ENCODE results near the gene EXD2. TPM values are rescaled to one million over a fixed set of nuclear protein-coding genes. Genes with fewer than 3 reads are reported as not detected.

The EXD2 gene
- total RNA-seq, 4 donors from 2014 or later: 14.9 to 28.0 (median 18.1) TPM

GRCh38 chr14:69267492-69267891, 76.2 kb downstream of the EXD2 start:
- 90 to 91% methylated on average over 4 of the region's 4 CpGs for WGBS, 2 donors
- no peak overlapping the region for H3K4me3 ChIP-seq (ENCODE audit: low read depth, poor library complexity, severe bottlenecking)
- TF ChIP-seq POLR2A (IDR thresholded peaks at IDR 0.05) (no peak), CTCF (IDR thresholded peaks at IDR 0.05) (no peak)
- no peak for DNase-seq (ENCODE audit: low spot score in 2 of 2)
- intact Hi-C loops (cut with DNase I; ENCODE audit: low total_unique reads): no loop called here

DNA sequence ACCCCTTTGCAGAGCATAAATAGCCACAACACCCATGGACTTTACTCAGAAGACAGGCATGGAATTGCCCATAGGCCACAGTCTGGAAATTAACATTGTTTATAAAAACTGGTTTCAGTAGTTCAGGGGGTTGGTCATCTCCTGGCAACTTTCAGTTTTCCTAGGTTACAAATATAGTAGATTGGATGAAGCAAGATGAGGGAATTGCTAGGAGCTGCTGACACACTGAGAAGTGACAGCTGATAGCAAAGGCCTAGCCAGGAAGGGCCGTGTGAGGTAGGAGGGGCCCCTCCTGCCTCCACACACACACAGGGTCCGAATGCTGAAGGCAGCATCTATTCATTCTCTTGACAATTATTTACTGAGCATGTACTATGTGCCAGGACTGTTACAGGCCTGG, 76.9 kb downstream of the EXD2 start:
- 54 to 68% methylated on average over 2 of the region's 2 CpGs for WGBS, 2 donors
- no peak overlapping the region for H3K4me3 ChIP-seq (ENCODE audit: low read depth, poor library complexity, severe bottlenecking)
- no peak for TF ChIP-seq CTCF (IDR thresholded peaks at IDR 0.05)
- no peak for TF ChIP-seq POLR2A (IDR thresholded peaks at IDR 0.05)
- intact Hi-C loops (cut with DNase I; ENCODE audit: low total_unique reads): no loop called here
- no peak for DNase-seq (ENCODE audit: low spot score in 2 of 2)

- intact Hi-C loops (cut with DNase I; ENCODE audit: low total_unique reads): no loop called here
- no peak overlapping the region for H3K4me3 ChIP-seq (ENCODE audit: low read depth, poor library complexity, severe bottlenecking)
- WGBS, 2 donors: 63 to 65% methylated on average over 4 of the region's 4 CpGs
- TF ChIP-seq POLR2A (IDR thresholded peaks at IDR 0.05) (no peak), CTCF (IDR thresholded peaks at IDR 0.05) (no peak)
- DNase-seq (ENCODE audit: low spot score in 2 of 2): no peak
Measured at GRCh38 chr14:69268763-69269162, 77.5 kb downstream of the EXD2 start.

- TF ChIP-seq POLR2A (IDR thresholded peaks at IDR 0.05) (no peak), CTCF (IDR thresholded peaks at IDR 0.05) (no peak)
- intact Hi-C loops (cut with DNase I; ENCODE audit: low total_unique reads): no loop called here
- DNase-seq (ENCODE audit: low spot score in 2 of 2): no peak
- WGBS, 2 donors: 87 to 90% methylated on average over 1 of the region's 1 CpG
- H3K4me3 ChIP-seq (ENCODE audit: low read depth, poor library complexity, severe bottlenecking): no peak overlapping the region
Measured at GRCh38 chr14:69269381-69269780, 78.1 kb downstream of the EXD2 start.

DNA sequence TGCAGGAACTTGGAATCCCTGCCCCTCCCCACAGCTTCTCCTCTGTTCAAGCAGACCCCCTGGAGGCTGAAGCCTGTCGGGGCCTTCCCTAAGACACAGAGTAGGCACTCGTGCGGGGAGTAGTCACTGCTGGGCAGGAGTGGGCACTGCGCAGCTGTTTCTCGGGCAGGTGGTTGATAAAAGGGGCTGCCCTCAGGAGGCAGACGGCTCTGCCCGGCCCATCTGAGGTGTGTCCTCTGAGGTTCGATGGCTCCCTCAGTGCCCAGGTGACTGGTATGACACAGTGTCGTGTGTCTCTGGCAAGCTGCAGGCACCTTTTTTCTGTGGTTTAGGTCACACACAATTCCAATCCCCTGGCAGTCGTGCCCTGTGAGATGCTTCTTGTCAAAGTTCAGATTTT, 78.8 kb downstream of the EXD2 start:
- H3K4me3 ChIP-seq (ENCODE audit: low read depth, poor library complexity, severe bottlenecking): no peak overlapping the region
- intact Hi-C loops (cut with DNase I; ENCODE audit: low total_unique reads): no loop called here
- no peak for TF ChIP-seq CTCF (IDR thresholded peaks at IDR 0.05)
- TF ChIP-seq POLR2A (IDR thresholded peaks at IDR 0.05): no peak
- WGBS, 2 donors: 80 to 83% methylated on average over 8 to 9 of the region's 10 CpGs
- DNase-seq (ENCODE audit: low spot score in 2 of 2): no peak

Measured in lower leg skin (tissue), 4 donors.